Trophoblast cell (in vitro differentiated cells and primary cell): ENCODE measurements around the gene THOC6.

Source experiments
- DNase-seq, 2 donors: peaks; one replicate each; pipeline ENCODE4 v3.0.0-alpha.2; 2016
- H2AFZ ChIP-seq: 2 replicates; pipeline ENCODE4 v1.6.1; 2013; ENCODE audit warnings: low read length, moderate library complexity, mild to moderate bottlenecking; ENCODE audit not compliant: insufficient read depth, poor library complexity
- H2AK5ac ChIP-seq: 2 replicates; pipeline ENCODE4 v1.6.1; 2013; ENCODE audit warnings: mild to moderate bottlenecking, low read length
- H2BK120ac ChIP-seq: 2 replicates; pipeline ENCODE4 v1.6.1; 2013; ENCODE audit warnings: low read length, mild to moderate bottlenecking, moderate library complexity; ENCODE audit not compliant: insufficient read depth, poor library complexity
- H2BK12ac ChIP-seq: 2 replicates; pipeline ENCODE4 v1.6.1; 2013; ENCODE audit warnings: mild to moderate bottlenecking, low read length, moderate library complexity
- H2BK5ac ChIP-seq: 2 replicates; pipeline ENCODE4 v1.6.1; 2013; ENCODE audit warnings: low read length, low read depth, moderate library complexity, mild to moderate bottlenecking; ENCODE audit not compliant: poor library complexity
- H3K14ac ChIP-seq: 2 replicates; pipeline ENCODE4 v1.6.1; 2013; ENCODE audit warnings: mild to moderate bottlenecking, low read length
- H3K18ac ChIP-seq: 2 replicates; pipeline ENCODE4 v1.6.1; 2013; ENCODE audit warnings: mild to moderate bottlenecking, low read length
- H3K23ac ChIP-seq: 2 replicates; pipeline ENCODE4 v1.6.1; 2013; ENCODE audit warnings: low read length
- H3K27ac ChIP-seq: 2 replicates; pipeline ENCODE4 v1.5.1; 2013; ENCODE audit warnings: low read depth, mild to moderate bottlenecking, inconsistent platforms, low read length, moderate library complexity
- H3K27me3 ChIP-seq: 2 replicates; pipeline ENCODE4 v1.6.1; 2013; ENCODE audit warnings: inconsistent platforms, mild to moderate bottlenecking, low read length, moderate library complexity; ENCODE audit not compliant: insufficient read depth
- H3K36me3 ChIP-seq, 2 experiments: 1 replicate in 1 of 2; 2 replicates in 1 of 2; pipeline ENCODE4 v1.6.1; 2013; ENCODE audit warnings: low read length in 2 of 2, mild to moderate bottlenecking in 2 of 2, moderate library complexity in 1 of 2; ENCODE audit not compliant: insufficient read depth in 2 of 2, control insufficient read depth in 1 of 2
- H3K4ac ChIP-seq: 2 replicates; pipeline ENCODE4 v1.6.1; 2013; ENCODE audit warnings: low read depth, mild to moderate bottlenecking, low read length, moderate library complexity
- H3K4me1 ChIP-seq, 2 experiments: 1 replicate in 1 of 2; 2 replicates in 1 of 2; pipeline ENCODE4 v1.6.1; 2013; ENCODE audit warnings: low read length in 2 of 2, mild to moderate bottlenecking in 2 of 2, moderate library complexity in 1 of 2; ENCODE audit not compliant: insufficient read depth in 2 of 2, control insufficient read depth in 1 of 2
- H3K4me2 ChIP-seq: 2 replicates; pipeline ENCODE4 v1.6.1; 2013; ENCODE audit warnings: inconsistent platforms, mild to moderate bottlenecking, low read length, moderate library complexity
- H3K4me3 ChIP-seq: 2 replicates; pipeline ENCODE4 v1.5.1; 2013; ENCODE audit warnings: mild to moderate bottlenecking, low read depth, low read length, inconsistent platforms
- H3K79me1 ChIP-seq: one replicate; pipeline ENCODE4 v1.6.1; 2013; ENCODE audit warnings: low read length
- H3K79me2 ChIP-seq: 2 replicates; pipeline ENCODE4 v1.6.1; 2013; ENCODE audit warnings: low read length, mild to moderate bottlenecking; ENCODE audit not compliant: control insufficient read depth, insufficient read depth, poor library complexity
- H3K9ac ChIP-seq: 2 replicates; pipeline ENCODE4 v1.6.1; 2013; ENCODE audit warnings: mild to moderate bottlenecking, low read length
- H3K9me3 ChIP-seq: 2 replicates; pipeline ENCODE4 v1.6.1; 2013; ENCODE audit warnings: low read depth, mild to moderate bottlenecking, control low read depth, inconsistent platforms, low read length; ENCODE audit not compliant: insufficient read depth
- H4K12ac ChIP-seq: 2 replicates; pipeline ENCODE4 v1.6.1; 2013; ENCODE audit warnings: low read depth, mild to moderate bottlenecking, low read length, moderate library complexity
- H4K8ac ChIP-seq: 2 replicates; pipeline ENCODE4 v1.6.1; 2013; ENCODE audit warnings: low read depth, mild to moderate bottlenecking, low read length, moderate library complexity
- H4K91ac ChIP-seq: one replicate; pipeline ENCODE4 v1.6.1; 2013; ENCODE audit warnings: low read depth, mild to moderate bottlenecking, low read length, moderate library complexity
- WGBS: extraction: QIAGEN DNeasy Blood & Tissue Kit; methylation state at CpG from one replicate; pipeline ENCODE4 v1.1.7; 2013; ENCODE audit warnings: missing lambda C conversion rate; ENCODE audit not compliant: insufficient read length, insufficient coverage; ENCODE audit errors: extremely low coverage; 5-methylcytosine and 5-hydroxymethylcytosine counted together

The THOC6 gene

GRCh38 chr16:3057181-3058138 lies 33.6 kb downstream of the THOC6 start:
- peaks cover 10 to 11% of the 10 kb centered on the region in 2 experiments for H3K4me1 ChIP-seq
- WGBS: no CpG with 5 or more reads among the region's 22 CpGs
- DNase-seq: no peak
- no peaks in the 10 kb centered on the region for H3K27me3 ChIP-seq
- H4K91ac ChIP-seq: no peak overlapping the region
- H2AK5ac ChIP-seq: no peak overlapping the region
- H2BK120ac ChIP-seq: no peak overlapping the region
- H3K4me3 ChIP-seq: no peak overlapping the region
- no peak overlapping the region for H2BK12ac ChIP-seq
- no peak overlapping the region for H3K14ac ChIP-seq
- H4K8ac ChIP-seq: no peak overlapping the region
- H3K4me2 ChIP-seq: peak overlapping the region; percentile 87
- no peak overlapping the region for H4K12ac ChIP-seq
- no peak overlapping the region for H2BK5ac ChIP-seq
- no peak overlapping the region for H2AFZ ChIP-seq
- no peak overlapping the region for H3K9ac ChIP-seq
- peaks cover 5% of the 10 kb centered on the region for H3K79me2 ChIP-seq
- no peaks in the 10 kb centered on the region for H3K9me3 ChIP-seq
- peaks cover 10% of the 10 kb centered on the region for H3K79me1 ChIP-seq
- no peak overlapping the region for H3K27ac ChIP-seq
- H3K23ac ChIP-seq: no peak overlapping the region
- peaks cover 2 to 7% of the 10 kb centered on the region in 2 experiments for H3K36me3 ChIP-seq
- H3K4ac ChIP-seq: no peak overlapping the region
- no peak overlapping the region for H3K18ac ChIP-seq

DNA sequence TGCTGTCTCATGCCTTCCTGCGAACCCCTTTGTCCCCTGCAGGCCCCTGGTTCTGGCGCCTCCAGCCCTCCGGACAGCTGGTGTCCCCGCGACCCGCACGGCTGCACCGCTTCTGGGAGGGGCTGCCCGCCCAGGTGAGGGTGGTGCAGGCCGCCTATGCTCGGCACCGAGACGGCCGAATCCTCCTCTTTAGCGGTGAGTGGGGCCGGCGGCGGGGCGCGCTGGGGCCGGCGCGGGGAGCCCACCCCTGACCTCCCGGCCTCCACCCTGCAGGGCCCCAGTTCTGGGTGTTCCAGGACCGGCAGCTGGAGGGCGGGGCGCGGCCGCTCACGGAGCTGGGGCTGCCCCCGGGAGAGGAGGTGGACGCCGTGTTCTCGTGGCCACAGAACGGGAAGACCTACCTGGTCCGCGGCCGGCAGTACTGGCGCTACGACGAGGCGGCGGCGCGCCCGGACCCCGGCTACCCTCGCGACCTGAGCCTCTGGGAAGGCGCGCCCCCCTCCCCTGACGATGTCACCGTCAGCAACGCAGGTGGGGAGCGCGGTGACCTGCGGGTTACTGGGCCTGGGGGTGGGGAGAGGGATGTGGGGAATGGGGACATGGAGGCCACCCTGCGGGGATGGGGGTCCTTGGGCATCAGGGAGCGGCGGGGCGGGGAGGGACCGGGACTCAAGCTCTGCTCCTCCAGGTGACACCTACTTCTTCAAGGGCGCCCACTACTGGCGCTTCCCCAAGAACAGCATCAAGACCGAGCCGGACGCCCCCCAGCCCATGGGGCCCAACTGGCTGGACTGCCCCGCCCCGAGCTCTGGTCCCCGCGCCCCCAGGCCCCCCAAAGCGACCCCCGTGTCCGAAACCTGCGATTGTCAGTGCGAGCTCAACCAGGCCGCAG lies 34.5 kb downstream of the THOC6 start:
- H3K79me1 ChIP-seq: peaks cover 10% of the 10 kb centered on the region
- H3K9me3 ChIP-seq: no peaks in the 10 kb centered on the region
- H3K27me3 ChIP-seq: no peaks in the 10 kb centered on the region
- no peak overlapping the region for H2BK12ac ChIP-seq
- H3K4me1 ChIP-seq: peaks cover 10 to 11% of the 10 kb centered on the region in 2 experiments
- peak overlapping the region; percentile 100 for H4K8ac ChIP-seq
- H3K18ac ChIP-seq: peak overlapping the region; percentile 98
- H3K23ac ChIP-seq: no peak overlapping the region
- peaks cover 5% of the 10 kb centered on the region for H3K79me2 ChIP-seq
- peak overlapping the region; percentile 95 for H2BK120ac ChIP-seq
- H2BK5ac ChIP-seq: no peak overlapping the region
- peak overlapping the region; percentile 99 for H3K14ac ChIP-seq
- peak overlapping the region; percentile 80 for H3K9ac ChIP-seq
- peak overlapping the region; percentile 97 for H4K91ac ChIP-seq
- H2AK5ac ChIP-seq: no peak overlapping the region
- H2AFZ ChIP-seq: peak overlapping the region; percentile 95
- H3K4me3 ChIP-seq: peak overlapping the region; percentile 88
- peak in 1 of 2 donors; percentile 27 for DNase-seq
- no peak overlapping the region for H3K27ac ChIP-seq
- no CpG with 5 or more reads among the region's 77 CpGs for WGBS
- peaks cover 2 to 7% of the 10 kb centered on the region in 2 experiments for H3K36me3 ChIP-seq
- peak overlapping the region; percentile 80 for H3K4ac ChIP-seq
- H3K4me2 ChIP-seq: peak overlapping the region; percentile 87
- peak overlapping the region; percentile 99 for H4K12ac ChIP-seq

- H3K79me2 ChIP-seq: peaks cover 5% of the 10 kb centered on the region
- H4K91ac ChIP-seq: peak overlapping the region; percentile 97
- no peaks in the 10 kb centered on the region for H3K9me3 ChIP-seq
- peak overlapping the region; percentile 74 for H2BK12ac ChIP-seq
- peak overlapping the region; percentile 87 for H3K4me2 ChIP-seq
- H2AFZ ChIP-seq: peak overlapping the region; percentile 95
- peak overlapping the region; percentile 80 for H3K9ac ChIP-seq
- DNase-seq: peak; percentile 93 to 96
- H3K14ac ChIP-seq: peak overlapping the region; percentile 99
- peak overlapping the region; percentile 99 for H4K12ac ChIP-seq
- no peak overlapping the region for H3K23ac ChIP-seq
- peak overlapping the region; percentile 54 for H2BK5ac ChIP-seq
- H2AK5ac ChIP-seq: peak overlapping the region; percentile 57
- H2BK120ac ChIP-seq: peak overlapping the region; percentile 95
- H4K8ac ChIP-seq: peak overlapping the region; percentile 100
- H3K27me3 ChIP-seq: no peaks in the 10 kb centered on the region
- no CpG with 5 or more reads among the region's 67 CpGs for WGBS
- H3K18ac ChIP-seq: peak overlapping the region; percentile 98
- H3K36me3 ChIP-seq: peaks cover 2 to 4% of the 10 kb centered on the region in 2 experiments
- peak overlapping the region; percentile 46 for H3K27ac ChIP-seq
- peaks cover 10 to 11% of the 10 kb centered on the region in 2 experiments for H3K4me1 ChIP-seq
- peak overlapping the region; percentile 80 for H3K4ac ChIP-seq
- peak overlapping the region; percentile 88 for H3K4me3 ChIP-seq
- H3K79me1 ChIP-seq: peaks cover 10% of the 10 kb centered on the region
Measured at GRCh38 chr16:3059041-3059722, 35.3 kb downstream of the THOC6 start.
